Astrocyte (in vitro differentiated cells and primary cell): ENCODE measurements around the gene NAV2. TPM values are rescaled to one million over a fixed set of nuclear protein-coding genes. Genes with fewer than 3 reads are reported as not detected.
A peak's percentile ranks its signal among the peaks of the same experiment; 100 is the strongest.
"Not testable (repeated sequence)": the region's sequence is repeated elsewhere in the genome, so short reads cannot be mapped to it uniquely, and the experiment has no call there.

ENCODE experiments used
- DNase-seq: peaks from one replicate; pipeline ENCODE4 v3.0.0-alpha.2; 2010; ENCODE audit warnings: low read depth
- FAIRE-seq: peaks from 2 replicates; lab custom pipeline; 2011; peaks lifted over from hg19 to GRCh38; lab: Jason Lieb, UNC
- H2AFZ ChIP-seq: 2 replicates; pipeline ENCODE4 v1.6.0; 2012; ENCODE audit warnings: low read depth, low read length, inconsistent platforms
- H3K27ac ChIP-seq: 2 replicates; pipeline ENCODE4 v1.5.1; 2011; ENCODE audit warnings: low read depth, low read length, inconsistent platforms
- H3K27me3 ChIP-seq: 2 replicates; pipeline ENCODE4 v1.6.0; 2011; ENCODE audit warnings: low read length, inconsistent platforms; ENCODE audit not compliant: insufficient read depth
- H3K36me3 ChIP-seq: 2 replicates; pipeline ENCODE4 v1.5.1; 2011; ENCODE audit warnings: low read length, inconsistent platforms; ENCODE audit not compliant: insufficient read depth
- H3K4me1 ChIP-seq: 2 replicates; pipeline ENCODE4 v1.5.1; 2011; ENCODE audit warnings: low read length, inconsistent platforms; ENCODE audit not compliant: insufficient read depth
- H3K4me2 ChIP-seq: 2 replicates; pipeline ENCODE4 v1.6.0; 2012; ENCODE audit warnings: low read length, inconsistent platforms
- H3K4me3 ChIP-seq: 2 replicates; pipeline ENCODE4 v1.5.1; 2011; ENCODE audit warnings: low read depth, mild to moderate bottlenecking, low read length, inconsistent platforms; ENCODE audit not compliant: insufficient read depth
- H3K79me2 ChIP-seq: 2 replicates; pipeline ENCODE4 v1.6.0; 2012; ENCODE audit warnings: mild to moderate bottlenecking, low read length, inconsistent platforms; ENCODE audit not compliant: insufficient read depth
- H3K9ac ChIP-seq: 2 replicates; pipeline ENCODE4 v1.6.0; 2012; ENCODE audit warnings: mild to moderate bottlenecking, low read length, inconsistent platforms
- H3K9me3 ChIP-seq: 2 replicates; pipeline ENCODE4 v1.5.1; 2012; ENCODE audit warnings: low read depth, mild to moderate bottlenecking, low read length, inconsistent platforms; ENCODE audit not compliant: insufficient read depth
- H4K20me1 ChIP-seq: 2 replicates; pipeline ENCODE4 v1.6.0; 2012; ENCODE audit warnings: low read length, inconsistent platforms; ENCODE audit not compliant: insufficient read depth
- H3K27ac Mint-ChIP-seq: one replicate; pipeline ENCODE4 v1.8.0; 2021; ENCODE audit warnings: mild to moderate bottlenecking, mixed read lengths; ENCODE audit not compliant: unreplicated experiment
- H3K27me3 Mint-ChIP-seq: one replicate; pipeline ENCODE4 v1.8.0; 2021; ENCODE audit warnings: low read depth, mixed read lengths; ENCODE audit not compliant: unreplicated experiment
- H3K36me3 Mint-ChIP-seq: one replicate; pipeline ENCODE4 v1.8.0; 2021; ENCODE audit warnings: low read depth, mixed read lengths; ENCODE audit not compliant: unreplicated experiment
- H3K4me1 Mint-ChIP-seq: one replicate; pipeline ENCODE4 v1.8.0; 2021; ENCODE audit warnings: low read depth, mixed read lengths; ENCODE audit not compliant: unreplicated experiment
- H3K4me3 Mint-ChIP-seq: one replicate; pipeline ENCODE4 v1.8.0; 2021; ENCODE audit warnings: mild to moderate bottlenecking, moderate library complexity, mixed read lengths; ENCODE audit not compliant: unreplicated experiment
- H3K9me3 Mint-ChIP-seq: one replicate; pipeline ENCODE4 v1.8.0; 2021; ENCODE audit warnings: mild to moderate bottlenecking, mixed read lengths; ENCODE audit not compliant: unreplicated experiment
- CTCF ChIP-seq: IDR thresholded peaks from 2 replicates; pipeline ENCODE4 v1.5.1; 2011; ENCODE audit warnings: low read depth, mild to moderate bottlenecking, inconsistent platforms, low read length, moderate library complexity; ENCODE audit not compliant: insufficient read depth
- EZH2 ChIP-seq: IDR thresholded peaks from 2 replicates; pipeline ENCODE4 v1.6.1; 2012; ENCODE audit warnings: mild to moderate bottlenecking, low read length, inconsistent platforms; ENCODE audit not compliant: insufficient read depth
- total RNA-seq: library from RNA; stranded (reverse); gene quantifications from 2 replicates; pipeline ENCODE4 v1.2.1, GENCODE V29; 2021

NAV2 gene
- total RNA-seq, 1 donor from 2014 or later: 20.6 TPM

DNA sequence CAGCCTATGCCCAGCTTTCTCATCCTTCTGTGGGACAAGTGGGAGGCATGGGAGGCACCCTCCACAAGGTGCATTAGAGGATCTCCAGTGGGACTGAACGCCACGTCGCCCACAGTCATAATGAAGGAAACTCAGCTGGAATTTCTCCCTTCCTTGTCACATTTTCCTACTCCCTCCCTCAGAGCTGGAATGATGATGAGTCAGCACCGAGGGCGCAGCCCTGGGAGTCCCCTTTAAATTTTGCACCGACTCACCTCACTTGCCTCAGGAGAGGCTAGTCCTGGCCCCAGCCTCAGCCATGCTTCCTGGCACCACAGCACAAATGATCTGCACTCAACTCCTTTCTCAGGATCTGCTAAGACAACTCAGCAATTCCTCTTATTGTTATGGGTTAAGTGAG, 413.3 kb downstream of the NAV2 start:
- no peaks in the 10 kb centered on the region for H4K20me1 ChIP-seq
- H3K79me2 ChIP-seq: no peaks in the 10 kb centered on the region
- H3K27me3 ChIP-seq: no peaks in the 10 kb centered on the region
- no peaks in the 10 kb centered on the region for H3K36me3 Mint-ChIP-seq
- H3K4me1 ChIP-seq: peaks cover 11% of the 10 kb centered on the region
- peaks cover 5% of the 10 kb centered on the region for H3K9me3 Mint-ChIP-seq
- TF ChIP-seq CTCF (no peak), EZH2 (no peak)
- H2AFZ ChIP-seq: no peak overlapping the region
- FAIRE-seq (no peak), DNase-seq (peak; percentile 83)
- no peak overlapping the region for H3K4me3 Mint-ChIP-seq
- H3K27ac ChIP-seq: peak overlapping the region; percentile 50
- H3K9me3 ChIP-seq: no peaks in the 10 kb centered on the region
- peaks cover 8% of the 10 kb centered on the region for H3K4me1 Mint-ChIP-seq
- peak overlapping the region; percentile 48 for H3K9ac ChIP-seq
- peak overlapping the region; percentile 57 for H3K4me2 ChIP-seq
- H3K4me3 ChIP-seq: no peak overlapping the region
- H3K27ac Mint-ChIP-seq: peak overlapping the region; percentile 72
- H3K27me3 Mint-ChIP-seq: peaks cover 8% of the 10 kb centered on the region
- no peaks in the 10 kb centered on the region for H3K36me3 ChIP-seq

DNA sequence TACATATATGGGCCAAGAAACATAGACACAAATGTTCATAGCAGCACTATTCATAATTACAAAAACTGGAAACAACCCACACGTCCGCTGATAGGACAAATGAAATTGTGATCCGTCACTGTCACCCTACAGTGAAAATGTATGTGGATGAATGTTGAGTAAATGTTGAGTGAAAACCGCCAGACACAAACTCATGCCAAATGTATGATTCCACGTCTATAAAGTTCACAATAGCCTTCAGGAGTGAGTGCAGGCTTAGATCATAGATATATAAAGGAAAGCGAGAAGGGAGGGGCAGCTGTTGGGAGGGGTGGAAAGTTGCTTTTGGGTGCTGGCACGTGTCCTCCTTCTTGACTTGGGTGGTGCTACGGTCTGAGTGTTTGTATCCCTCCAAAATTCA, 414.1 kb downstream of the NAV2 start:
- Histone ChIP-seq H3K4me1 (peaks cover 13% of the 10 kb centered on the region), H2AFZ (no peak overlapping the region), H3K27ac (peak overlapping the region; percentile 50), H3K79me2 (no peaks in the 10 kb centered on the region), H3K9me3 (no peaks in the 10 kb centered on the region), H3K4me2 (no peak overlapping the region), H3K36me3 (no peaks in the 10 kb centered on the region), H4K20me1 (no peaks in the 10 kb centered on the region), H3K4me3 (no peak overlapping the region), H3K9ac (peak overlapping the region; percentile 48), H3K27me3 (no peaks in the 10 kb centered on the region)
- no peak overlapping the region for H3K4me3 Mint-ChIP-seq
- peaks cover 12% of the 10 kb centered on the region for H3K27me3 Mint-ChIP-seq
- H3K4me1 Mint-ChIP-seq: peaks cover 8% of the 10 kb centered on the region
- peaks cover 5% of the 10 kb centered on the region for H3K9me3 Mint-ChIP-seq
- no peak overlapping the region for H3K27ac Mint-ChIP-seq
- no peaks in the 10 kb centered on the region for H3K36me3 Mint-ChIP-seq
- TF ChIP-seq EZH2 (no peak), CTCF (no peak)
- FAIRE-seq: no peak
- DNase-seq: peak; percentile 79

- H3K27ac ChIP-seq: no peak overlapping the region
- Mint-ChIP-seq H3K9me3 (peaks cover 5% of the 10 kb centered on the region), H3K4me3 (no peak overlapping the region), H3K27me3 (peaks cover 14% of the 10 kb centered on the region), H3K36me3 (no peaks in the 10 kb centered on the region), H3K27ac (no peak overlapping the region), H3K4me1 (peaks cover 8% of the 10 kb centered on the region)
- no peaks in the 10 kb centered on the region for H3K79me2 ChIP-seq
- peaks cover 17% of the 10 kb centered on the region for H3K4me1 ChIP-seq
- no peak overlapping the region for H3K4me2 ChIP-seq
- no peaks in the 10 kb centered on the region for H3K9me3 ChIP-seq
- H3K4me3 ChIP-seq: no peak overlapping the region
- H2AFZ ChIP-seq: no peak overlapping the region
- H3K27me3 ChIP-seq: no peaks in the 10 kb centered on the region
- H4K20me1 ChIP-seq: no peaks in the 10 kb centered on the region
- peak; percentile 36 for DNase-seq
- no peak overlapping the region for H3K9ac ChIP-seq
- TF ChIP-seq EZH2 (no peak), CTCF (peak; percentile 82)
- no peaks in the 10 kb centered on the region for H3K36me3 ChIP-seq
- FAIRE-seq: no peak
Measured at GRCh38 chr11:20127671-20128527, 415.3 kb downstream of the NAV2 start.

DNA sequence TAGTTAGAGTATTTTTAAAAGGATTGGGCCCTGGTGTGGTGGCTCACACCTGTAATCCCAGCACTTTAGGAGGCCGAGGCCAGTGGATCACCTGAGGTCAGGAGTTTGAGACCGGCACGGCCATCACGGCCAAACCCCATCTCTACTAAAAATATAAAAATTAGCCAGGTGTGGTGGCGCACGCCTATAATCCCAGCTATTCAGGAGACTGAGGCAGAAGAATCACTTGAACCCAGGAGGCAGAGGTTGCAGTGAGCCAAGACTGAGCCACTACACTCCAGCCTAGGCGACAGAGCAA, 415.8 kb downstream of the NAV2 start:
- H3K27me3 ChIP-seq, H3K36me3 Mint-ChIP-seq, H3K27ac Mint-ChIP-seq, H3K36me3 ChIP-seq, H3K4me3 ChIP-seq, DNase-seq, H3K4me1 Mint-ChIP-seq, H3K9ac ChIP-seq, H3K27ac ChIP-seq, H2AFZ ChIP-seq, H3K9me3 Mint-ChIP-seq, H3K4me2 ChIP-seq, H3K9me3 ChIP-seq, FAIRE-seq, H3K79me2 ChIP-seq, H4K20me1 ChIP-seq, H3K4me3 Mint-ChIP-seq: not testable (repeated sequence)
- H3K4me1 ChIP-seq: peaks cover 17% of the 10 kb centered on the region
- peaks cover 16% of the 10 kb centered on the region for H3K27me3 Mint-ChIP-seq
